NB4 (cell line): ENCODE results near the gene TBX6.

ENCODE experiments used
- DNase-seq: peaks from one replicate; pipeline ENCODE4 v3.0.0; 2010; ENCODE audit warnings: low read depth
- H3K4me3 ChIP-seq: one replicate; pipeline ENCODE4 v1.5.1; 2011; ENCODE audit warnings: mild to moderate bottlenecking, low read depth, low read length, moderate library complexity
- MYC ChIP-seq: IDR thresholded peaks from 2 replicates; pipeline ENCODE4 v1.6.1; 2011; ENCODE audit warnings: low read depth, low read length
- POLR2A ChIP-seq: IDR thresholded peaks from 2 replicates; pipeline ENCODE4 v1.6.1; 2011; ENCODE audit warnings: mild to moderate bottlenecking; ENCODE audit not compliant: insufficient read length; ENCODE audit errors: extremely low read depth
- TF ChIP-seq, protein P1 (sequence below): IDR thresholded peaks from 2 replicates; pipeline ENCODE4 v1.6.1; 2011; ENCODE audit warnings: low read depth, low read length
- TF ChIP-seq, protein P2 (sequence below): IDR thresholded peaks from one replicate; pipeline ENCODE4 v1.5.1; 2012; ENCODE audit warnings: low read depth, low read length

The TBX6 gene

DNA sequence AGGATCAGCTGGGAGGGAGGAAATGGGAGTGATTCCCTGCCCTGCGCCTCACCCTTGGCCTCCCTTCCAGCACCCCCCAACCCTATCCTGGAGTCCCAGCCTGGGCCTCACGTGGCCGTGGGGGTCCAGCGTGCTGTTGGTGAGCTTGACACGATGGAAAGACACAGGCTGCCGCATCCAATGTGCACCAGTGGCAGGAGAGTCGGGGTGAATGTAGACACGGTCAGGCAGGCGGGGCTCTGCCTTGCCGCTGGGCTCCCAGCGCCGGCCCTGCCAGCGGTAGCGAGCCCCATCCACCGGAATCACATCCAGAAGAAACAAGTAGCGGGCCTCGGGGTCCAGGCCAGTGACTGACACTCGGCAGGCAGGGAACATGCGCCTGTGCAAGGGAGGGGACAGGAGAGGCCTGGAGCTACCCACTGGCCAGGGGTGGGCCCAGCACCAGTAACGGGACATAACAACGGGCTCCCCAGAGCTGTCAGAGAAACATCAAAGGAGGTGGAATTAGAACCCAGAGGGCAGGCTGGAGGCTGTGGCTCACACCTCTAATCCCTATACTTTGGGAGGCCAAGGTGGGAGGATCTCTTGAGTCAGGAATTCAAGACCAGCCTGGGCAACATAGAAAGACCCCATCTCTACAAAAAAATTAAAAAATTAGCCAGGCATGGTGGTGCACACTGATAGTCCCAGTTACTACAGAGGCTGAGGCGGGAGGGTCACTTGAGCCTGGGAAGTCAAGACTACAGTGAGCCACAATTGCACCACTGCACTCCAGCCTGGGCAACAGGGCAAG, 2.7 kb downstream of the TBX6 start:
- no peak overlapping the region for H3K4me3 ChIP-seq
- DNase-seq = no peak
- no peak for TF ChIP-seq MYC
- TF ChIP-seq POLR2A = no peak
- TF ChIP-seq, protein P1, sequence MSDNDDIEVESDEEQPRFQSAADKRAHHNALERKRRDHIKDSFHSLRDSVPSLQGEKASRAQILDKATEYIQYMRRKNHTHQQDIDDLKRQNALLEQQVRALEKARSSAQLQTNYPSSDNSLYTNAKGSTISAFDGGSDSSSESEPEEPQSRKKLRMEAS = no peak
- TF ChIP-seq, protein P2, sequence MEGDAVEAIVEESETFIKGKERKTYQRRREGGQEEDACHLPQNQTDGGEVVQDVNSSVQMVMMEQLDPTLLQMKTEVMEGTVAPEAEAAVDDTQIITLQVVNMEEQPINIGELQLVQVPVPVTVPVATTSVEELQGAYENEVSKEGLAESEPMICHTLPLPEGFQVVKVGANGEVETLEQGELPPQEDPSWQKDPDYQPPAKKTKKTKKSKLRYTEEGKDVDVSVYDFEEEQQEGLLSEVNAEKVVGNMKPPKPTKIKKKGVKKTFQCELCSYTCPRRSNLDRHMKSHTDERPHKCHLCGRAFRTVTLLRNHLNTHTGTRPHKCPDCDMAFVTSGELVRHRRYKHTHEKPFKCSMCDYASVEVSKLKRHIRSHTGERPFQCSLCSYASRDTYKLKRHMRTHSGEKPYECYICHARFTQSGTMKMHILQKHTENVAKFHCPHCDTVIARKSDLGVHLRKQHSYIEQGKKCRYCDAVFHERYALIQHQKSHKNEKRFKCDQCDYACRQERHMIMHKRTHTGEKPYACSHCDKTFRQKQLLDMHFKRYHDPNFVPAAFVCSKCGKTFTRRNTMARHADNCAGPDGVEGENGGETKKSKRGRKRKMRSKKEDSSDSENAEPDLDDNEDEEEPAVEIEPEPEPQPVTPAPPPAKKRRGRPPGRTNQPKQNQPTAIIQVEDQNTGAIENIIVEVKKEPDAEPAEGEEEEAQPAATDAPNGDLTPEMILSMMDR = no peak

DNA sequence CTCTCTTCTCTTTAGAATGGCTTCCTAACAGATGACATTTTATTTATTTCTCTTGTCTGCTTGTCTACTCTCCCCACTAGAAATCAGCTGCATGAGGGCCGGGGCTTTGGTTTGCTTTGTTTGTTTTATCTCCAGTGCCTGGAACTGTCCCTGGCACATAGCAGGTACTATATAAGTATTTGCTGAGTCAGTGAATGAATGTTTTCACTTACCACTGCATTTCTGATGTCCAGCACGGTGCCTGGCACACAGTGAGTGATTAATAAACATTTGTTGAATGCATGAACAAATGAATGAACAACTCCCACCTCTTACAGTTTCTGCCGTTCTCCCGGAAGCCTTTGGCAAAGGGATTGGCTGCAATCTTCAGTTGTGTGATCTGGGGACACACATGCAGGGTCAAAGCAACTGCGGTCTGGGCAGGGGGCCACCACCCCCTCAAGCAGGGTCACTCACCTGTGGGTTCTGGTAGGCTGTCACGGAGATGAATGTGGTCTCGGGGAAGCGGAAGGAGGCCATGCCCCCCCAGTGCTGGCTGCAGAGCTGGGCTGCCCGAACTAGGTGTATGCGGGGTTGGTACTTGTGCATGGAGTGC, 3.4 kb downstream of the TBX6 start:
- H3K4me3 ChIP-seq = no peak overlapping the region
- no peak for TF ChIP-seq MYC
- TF ChIP-seq, protein P1 = no peak
- TF ChIP-seq, protein P2 = no peak
- TF ChIP-seq POLR2A = no peak

DNA sequence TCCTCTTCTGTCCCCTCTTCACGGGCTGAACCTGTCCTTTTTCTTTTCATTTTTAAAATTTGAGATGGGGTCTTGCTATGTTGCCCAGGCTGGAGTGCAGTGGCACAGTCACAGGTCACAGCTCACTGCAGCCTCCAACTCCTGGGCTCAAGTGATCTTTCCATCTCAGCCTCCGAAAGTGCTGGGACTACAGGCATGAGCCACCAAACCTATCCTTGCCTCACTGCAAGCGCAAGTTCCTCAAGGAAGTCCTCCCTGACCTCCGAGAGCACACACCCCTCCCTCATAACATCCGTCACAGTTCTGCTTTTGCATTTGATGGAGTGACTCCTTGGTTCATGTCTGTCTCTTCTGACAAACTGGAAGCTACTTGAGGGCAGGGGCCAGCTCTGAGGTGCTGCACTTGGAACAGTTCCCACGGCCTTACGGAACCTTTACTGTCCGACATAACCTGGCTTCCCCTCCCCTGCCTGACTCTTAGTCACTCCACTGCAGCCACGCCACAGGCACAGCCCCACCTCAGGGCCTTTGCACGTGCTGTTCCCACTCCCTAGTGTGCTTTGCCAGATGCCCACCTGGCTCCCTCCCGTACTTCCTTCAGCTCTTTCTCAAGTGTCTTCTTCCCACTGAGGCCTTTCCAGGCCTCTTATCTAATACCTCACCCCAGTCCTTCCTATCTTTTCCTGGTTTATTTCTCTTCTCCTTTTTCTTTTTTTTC, 4.4 kb downstream of the TBX6 start:
- TF ChIP-seq, protein P2 = no peak
- H3K4me3 ChIP-seq = no peak overlapping the region
- DNase-seq = peak; percentile 61

More for the DNA sequence above, 3.4 kb downstream of the TBX6 start:
- DNase-seq = no peak

DNA sequence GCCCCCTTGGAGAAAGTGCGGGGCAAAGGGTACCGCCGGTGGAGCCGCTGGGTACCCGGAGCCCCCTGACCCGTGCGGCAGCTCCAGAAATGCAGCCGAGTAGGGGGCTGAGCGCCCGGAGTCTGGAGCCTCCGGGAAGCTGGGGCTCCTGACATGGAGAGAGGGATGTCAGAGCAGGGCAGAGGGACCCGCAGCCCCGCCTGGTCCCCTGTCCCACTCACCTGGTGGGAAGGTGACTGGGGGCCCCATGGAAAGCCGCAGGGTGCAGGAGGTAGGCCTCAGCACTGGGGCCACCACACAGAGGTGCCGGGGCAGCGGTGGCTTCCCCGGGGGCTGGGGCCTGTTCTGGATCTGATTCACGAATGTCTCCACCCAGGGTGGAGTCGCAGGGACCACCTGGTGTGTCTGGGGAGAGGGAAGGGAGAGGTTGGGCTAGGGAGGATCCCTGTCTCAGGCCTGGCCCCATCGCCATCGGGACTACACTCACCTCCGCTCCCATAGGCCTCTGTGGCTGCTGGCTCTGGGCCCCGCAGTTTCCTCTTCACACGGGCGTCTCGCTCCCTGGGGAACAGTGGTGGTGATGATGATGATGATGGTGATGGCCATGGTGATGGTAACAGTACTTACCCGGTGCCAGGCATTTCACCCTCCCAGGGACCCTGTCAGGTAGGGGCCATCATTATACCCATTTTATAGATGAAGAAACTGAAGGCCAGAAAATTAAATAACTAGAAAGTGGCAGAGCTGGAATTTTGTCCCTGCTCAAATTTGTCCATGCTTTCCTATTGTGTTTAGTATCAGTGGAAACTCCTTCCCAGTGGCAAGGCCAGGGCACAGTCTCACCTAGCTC, 5.2 kb downstream of the TBX6 start:
- TF ChIP-seq, protein P2 = no peak
- TF ChIP-seq MYC = no peak
- TF ChIP-seq, protein P1 = no peak
- TF ChIP-seq POLR2A = no peak

DNA sequence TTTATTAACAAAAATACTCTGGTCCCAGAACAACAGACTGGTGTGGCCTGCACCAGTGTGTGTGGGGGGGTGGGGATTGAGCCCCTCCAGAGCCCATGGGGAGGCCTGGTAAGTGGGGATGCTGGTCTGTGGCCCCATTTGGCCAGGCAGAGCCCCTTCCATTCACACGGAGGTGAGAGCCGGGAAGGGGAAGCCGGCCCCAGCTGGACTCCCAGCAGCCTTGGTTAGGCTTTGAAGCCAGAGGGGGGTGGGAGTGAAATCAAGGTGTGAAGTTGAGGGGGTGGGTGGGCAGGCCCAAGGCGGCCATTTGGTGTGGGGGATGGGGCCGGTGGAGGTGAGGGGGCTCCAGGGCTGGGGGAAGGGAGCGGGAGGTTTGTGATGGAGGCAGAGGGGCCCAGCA, 5.9 kb downstream of the TBX6 start:
- H3K4me3 ChIP-seq = no peak overlapping the region
- DNase-seq = no peak
- TF ChIP-seq, protein P1 = no peak
- TF ChIP-seq POLR2A = no peak
- TF ChIP-seq, protein P2 = no peak
- TF ChIP-seq MYC = no peak

More for the DNA sequence above, 5.2 kb downstream of the TBX6 start:
- H3K4me3 ChIP-seq = no peak overlapping the region
- no peak for DNase-seq
